Esophagus muscularis mucosa (tissue), 3 donors: ENCODE results near the gene AGXT2.

ENCODE experiments used
- POLR2A ChIP-seq: fragments of 450-650 bp; IDR thresholded peaks from one replicate; pipeline ENCODE4 v1.6.1; 2017; ENCODE audit warnings: antibody characterized with exemption, moderate library complexity, mild to moderate bottlenecking, low read depth
- TF ChIP-seq, protein P1 (sequence below), 3 experiments: fragments of 200-600 bp in 2 of 3; fragments of 450-650 bp in 1 of 3; sonication (generic) in 2 of 3; IDR thresholded peaks; one replicate each; pipeline ENCODE4 v1.5.1; 2017 to 2019; ENCODE audit warnings: antibody characterized with exemption in 3 of 3, mild to moderate bottlenecking in 2 of 3, moderate library complexity in 1 of 3

DNA sequence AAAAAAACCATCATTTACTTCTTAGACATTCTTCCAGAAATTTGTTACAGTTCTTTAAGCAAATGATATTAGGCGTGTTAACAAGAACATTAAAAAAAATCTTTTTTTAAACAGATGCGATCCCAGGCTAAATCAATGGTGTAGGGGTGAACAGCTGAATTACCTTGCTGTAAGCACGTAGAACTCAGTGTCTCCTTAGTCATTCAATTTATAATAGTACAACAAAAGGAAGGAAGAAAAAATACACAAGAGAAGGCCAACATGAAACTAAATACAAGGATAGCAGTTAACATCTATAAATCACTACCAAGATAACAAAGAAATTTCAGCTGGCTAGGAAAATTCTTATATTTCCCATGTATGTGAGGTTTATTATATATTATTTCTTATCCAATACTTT lies 35.4 kb downstream of the AGXT2 start:
- TF ChIP-seq, protein P1, sequence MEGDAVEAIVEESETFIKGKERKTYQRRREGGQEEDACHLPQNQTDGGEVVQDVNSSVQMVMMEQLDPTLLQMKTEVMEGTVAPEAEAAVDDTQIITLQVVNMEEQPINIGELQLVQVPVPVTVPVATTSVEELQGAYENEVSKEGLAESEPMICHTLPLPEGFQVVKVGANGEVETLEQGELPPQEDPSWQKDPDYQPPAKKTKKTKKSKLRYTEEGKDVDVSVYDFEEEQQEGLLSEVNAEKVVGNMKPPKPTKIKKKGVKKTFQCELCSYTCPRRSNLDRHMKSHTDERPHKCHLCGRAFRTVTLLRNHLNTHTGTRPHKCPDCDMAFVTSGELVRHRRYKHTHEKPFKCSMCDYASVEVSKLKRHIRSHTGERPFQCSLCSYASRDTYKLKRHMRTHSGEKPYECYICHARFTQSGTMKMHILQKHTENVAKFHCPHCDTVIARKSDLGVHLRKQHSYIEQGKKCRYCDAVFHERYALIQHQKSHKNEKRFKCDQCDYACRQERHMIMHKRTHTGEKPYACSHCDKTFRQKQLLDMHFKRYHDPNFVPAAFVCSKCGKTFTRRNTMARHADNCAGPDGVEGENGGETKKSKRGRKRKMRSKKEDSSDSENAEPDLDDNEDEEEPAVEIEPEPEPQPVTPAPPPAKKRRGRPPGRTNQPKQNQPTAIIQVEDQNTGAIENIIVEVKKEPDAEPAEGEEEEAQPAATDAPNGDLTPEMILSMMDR (IDR thresholded peaks at IDR 0.05): no peak
- TF ChIP-seq POLR2A: no peak
